ENCODE data around the gene SENP2.
"Not testable (repeated sequence)": the region's sequence is repeated elsewhere in the genome, so short reads cannot be mapped to it uniquely, and the experiment has no call there.

Gene SENP2

DNA sequence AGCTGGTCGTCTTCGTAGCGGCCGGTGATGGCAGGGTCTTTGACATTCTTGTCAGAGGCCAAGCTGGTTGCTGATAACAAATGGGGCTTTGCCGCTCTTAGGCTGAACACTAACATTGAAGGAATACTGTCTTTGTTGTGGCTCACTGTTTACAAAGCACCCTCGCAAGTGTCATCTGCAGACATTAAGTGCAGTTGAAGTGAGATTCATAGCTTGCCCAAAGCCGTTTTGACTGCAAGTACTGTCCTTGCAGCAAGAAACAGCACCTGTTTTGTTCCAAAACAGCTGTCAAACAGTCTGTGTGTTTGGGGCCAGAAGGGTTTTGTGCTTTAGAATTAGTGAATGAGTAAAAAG lies 568 bp downstream of the SENP2 start:
- DNase-seq (ENCODE audit: low spot score), result no peak

DNA sequence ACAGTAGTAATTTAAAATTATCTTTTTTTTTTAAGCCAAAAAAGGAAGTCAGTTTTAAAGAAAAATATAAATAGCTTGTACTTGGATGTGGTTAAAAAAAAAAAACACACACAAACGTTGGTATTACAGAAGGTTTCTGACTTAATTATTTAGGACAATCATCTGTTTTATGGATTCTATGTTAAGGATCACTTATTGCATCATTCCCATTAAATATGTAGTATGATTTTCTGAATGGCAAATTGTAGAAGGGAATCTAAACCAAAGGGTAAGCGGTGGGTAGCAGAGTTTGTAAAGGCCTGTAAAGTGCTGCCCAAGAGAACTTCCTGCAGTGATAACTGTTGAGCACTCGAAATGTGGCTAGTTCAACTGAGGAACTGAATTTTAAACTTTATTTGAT lies 8.0 kb downstream of the SENP2 start:
- no peak for DNase-seq (ENCODE audit: low spot score)

DNA sequence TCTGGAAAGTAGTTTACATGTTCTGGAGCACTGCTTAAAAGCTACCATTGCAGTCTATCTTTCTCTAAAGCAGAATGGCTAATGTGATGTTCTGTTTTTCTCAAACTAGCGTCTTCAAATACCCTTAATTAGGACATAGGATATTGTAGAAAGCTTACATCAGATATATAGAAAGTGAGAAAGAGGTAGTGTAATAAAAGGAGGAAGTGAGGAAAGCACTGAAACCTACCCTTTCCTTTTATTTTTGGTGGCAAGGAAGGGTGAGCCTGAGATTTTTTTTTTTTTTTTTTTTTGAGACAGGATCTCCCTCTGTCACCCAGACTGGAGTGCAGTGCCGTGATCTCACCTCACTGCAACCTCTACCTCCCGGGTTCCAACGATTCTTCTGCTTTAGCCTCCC lies 9.4 kb downstream of the SENP2 start:
- DNase-seq (ENCODE audit: low spot score), result no peak

DNA sequence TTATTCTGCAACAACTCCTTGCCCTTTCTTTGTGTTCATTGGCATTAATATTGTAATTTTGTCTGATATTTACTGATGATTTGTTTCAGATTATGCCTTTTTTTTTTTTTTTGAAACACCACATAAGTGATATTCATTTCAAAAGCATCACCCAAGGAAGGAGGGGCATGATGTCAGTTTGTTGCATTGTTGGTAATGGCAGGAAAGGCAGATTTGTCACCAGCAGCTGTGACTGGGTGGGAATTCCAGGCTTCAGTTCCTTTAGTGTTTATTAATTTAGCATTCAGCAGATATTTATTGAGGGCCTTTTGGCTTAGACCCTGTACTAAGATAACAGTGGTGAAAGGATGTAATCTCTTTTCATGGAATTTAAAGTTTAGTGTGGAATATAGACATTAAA lies 19.5 kb downstream of the SENP2 start:
- no peak for DNase-seq (ENCODE audit: low spot score)

DNA sequence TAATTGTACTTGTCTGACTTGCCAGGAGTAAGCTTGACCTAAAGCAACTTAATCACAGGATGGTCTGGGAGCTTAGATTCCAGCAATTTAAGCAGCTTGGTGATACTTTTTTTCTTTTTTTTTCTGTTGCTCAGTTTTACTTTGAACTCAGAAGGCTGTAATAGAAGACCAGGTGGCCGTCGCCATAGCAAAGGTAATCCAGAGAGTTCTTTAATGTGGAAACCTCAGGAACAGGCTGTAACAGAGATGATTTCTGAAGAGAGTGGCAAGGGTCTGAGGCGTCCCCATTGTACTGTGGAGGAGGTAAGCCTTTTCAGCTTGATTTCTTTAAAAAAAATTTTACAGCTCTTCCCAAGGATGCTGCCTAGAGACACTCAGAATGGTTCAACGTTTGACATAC lies 20.1 kb downstream of the SENP2 start:
- DNase-seq (ENCODE audit: low spot score), result no peak

DNA sequence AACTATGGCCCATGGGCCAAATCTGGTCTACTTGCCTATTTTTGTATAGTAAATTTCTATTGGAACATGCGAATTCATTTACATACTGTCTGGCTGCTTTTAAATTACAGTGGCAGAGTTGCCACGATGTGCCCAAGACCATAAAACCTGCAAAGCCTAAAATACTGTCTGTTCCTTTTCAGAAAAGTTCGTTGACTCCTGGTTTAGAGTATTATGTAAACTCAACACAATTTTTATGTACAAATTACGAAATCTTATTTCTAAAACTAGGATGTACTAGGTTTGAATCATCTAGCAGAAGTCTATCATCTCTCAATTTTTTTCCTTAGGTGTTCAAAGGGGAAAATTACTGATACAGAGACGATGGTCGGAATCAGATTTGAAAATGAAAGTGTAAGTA lies 26.9 kb downstream of the SENP2 start:
- no peak for DNase-seq (ENCODE audit: low spot score)

DNA sequence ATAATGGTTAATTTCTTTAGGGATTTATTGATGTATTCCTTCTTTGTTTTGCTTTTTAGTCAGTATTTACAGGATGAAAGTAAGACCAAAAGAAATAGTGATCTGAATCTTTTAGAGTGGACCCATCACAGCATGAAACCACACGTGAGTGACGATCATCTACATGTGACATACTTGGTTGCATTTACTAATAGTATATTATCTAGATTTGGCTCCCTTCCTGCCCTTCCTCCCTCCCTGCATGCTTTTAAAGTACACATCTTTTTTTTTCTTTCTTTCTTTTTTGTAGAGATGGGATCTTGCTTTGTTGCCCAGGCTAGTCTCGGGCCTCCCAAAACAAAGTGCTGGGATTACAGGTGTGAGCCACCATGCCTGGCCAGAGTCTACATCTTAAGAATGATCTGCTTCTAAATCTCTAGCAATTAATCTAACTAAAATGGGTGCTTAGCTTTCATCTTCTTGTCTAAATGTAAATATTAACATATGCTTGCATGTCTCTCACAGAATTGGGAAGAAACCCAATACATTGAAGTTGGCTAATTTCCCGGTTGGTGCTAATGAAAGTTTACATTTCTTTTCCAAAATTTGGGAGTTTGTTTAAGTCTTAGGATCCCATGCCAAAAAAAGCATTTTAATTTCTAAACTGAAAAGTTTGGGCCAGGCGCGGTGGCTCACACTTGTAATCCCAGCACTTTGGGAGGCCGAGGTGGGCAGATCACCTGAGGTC lies 38.0 kb downstream of the SENP2 start:
- no peak for DNase-seq (ENCODE audit: low spot score)

DNA sequence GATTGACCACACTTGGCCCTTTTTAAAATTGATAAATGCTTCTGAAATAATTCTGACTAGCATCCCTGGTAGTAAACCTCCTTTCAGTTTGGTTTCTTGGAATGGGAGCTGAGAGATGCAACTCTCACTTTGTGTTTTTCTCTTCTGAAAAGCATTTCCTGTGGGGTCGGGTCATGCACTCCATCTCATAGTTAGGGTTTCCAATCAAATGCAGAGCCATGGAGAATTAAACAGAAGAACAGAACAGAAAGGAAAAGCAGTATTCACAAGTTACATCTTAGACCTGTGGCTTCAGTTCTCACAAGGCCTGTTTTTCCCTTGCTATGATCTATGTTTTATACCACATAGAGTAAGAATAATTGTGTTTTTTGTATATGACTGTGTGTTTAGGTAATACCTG lies 39.7 kb downstream of the SENP2 start:
- DNase-seq (ENCODE audit: low spot score), result no peak

DNA sequence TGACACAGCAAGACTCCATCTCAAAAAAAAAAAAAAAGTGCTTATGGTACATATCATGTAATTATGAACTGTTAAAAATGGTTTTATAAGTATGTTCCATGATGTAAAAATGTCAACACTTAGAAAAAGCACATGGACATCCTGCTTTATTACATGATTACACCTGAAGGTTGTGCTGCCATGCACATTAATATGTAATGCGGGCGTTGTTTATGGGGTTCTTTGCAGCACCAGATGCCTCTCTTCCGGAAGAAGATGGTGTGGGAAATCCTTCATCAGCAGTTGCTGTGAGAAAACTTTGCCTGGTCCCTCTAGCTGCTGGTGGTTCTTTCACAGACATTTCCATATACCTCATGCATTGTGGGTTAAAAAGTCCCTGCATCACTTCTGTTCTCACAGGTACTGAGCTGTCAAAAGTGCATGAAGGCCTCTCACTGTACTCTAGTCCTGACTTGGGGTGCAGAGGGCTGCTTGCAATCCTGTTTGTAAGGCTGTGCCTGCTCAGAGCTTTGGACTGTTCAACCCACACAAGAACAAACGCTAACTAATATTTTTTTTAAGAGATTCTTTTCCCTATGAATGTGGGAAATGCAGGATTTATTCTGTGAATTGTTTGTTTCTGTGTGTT lies 43.6 kb downstream of the SENP2 start:
- no peak for DNase-seq (ENCODE audit: low spot score)

DNA sequence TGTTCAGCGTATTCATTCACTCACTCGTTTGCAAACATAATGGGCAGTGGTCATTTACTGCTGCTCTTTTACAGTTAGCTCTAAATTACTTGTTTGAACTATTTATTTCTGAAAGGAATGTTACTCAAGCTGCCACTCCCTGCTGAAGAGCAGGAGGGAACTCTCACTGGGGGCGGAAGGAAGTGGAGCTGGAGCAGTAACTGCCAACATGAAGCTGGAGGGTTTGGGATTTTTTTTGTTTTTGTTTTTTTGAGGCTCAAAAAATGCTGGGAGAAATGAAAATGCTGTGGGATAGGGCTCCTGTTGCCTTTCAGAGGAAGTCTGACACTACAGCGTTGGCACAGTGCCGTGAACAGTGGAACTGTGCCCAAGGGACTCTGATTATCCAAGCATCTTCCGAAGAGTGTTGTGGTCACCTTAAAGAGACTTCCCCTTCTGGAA lies 44.1 kb downstream of the SENP2 start:
- no peak for DNase-seq (ENCODE audit: low spot score)

DNA sequence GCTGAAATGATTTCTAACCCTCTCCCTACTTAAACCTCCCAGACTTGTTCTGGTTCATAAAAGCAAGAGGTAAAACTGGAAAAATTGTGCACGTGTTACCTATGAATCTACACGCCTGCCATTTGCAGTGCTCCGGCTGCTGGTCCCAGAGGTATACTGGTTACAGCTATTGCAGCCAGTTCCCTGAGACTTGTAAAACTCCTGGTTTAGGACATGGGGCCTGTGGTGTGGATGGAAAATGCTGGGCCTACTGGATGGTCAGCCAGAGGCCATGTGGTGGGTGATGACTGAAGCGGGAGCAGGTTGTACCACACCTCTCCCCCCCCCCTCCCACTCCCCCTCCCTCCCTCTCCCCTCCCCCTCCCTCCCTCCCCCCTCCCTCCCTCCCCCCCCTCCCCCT lies 45.0 kb downstream of the SENP2 start:
- no peak for DNase-seq (ENCODE audit: low spot score)

DNA sequence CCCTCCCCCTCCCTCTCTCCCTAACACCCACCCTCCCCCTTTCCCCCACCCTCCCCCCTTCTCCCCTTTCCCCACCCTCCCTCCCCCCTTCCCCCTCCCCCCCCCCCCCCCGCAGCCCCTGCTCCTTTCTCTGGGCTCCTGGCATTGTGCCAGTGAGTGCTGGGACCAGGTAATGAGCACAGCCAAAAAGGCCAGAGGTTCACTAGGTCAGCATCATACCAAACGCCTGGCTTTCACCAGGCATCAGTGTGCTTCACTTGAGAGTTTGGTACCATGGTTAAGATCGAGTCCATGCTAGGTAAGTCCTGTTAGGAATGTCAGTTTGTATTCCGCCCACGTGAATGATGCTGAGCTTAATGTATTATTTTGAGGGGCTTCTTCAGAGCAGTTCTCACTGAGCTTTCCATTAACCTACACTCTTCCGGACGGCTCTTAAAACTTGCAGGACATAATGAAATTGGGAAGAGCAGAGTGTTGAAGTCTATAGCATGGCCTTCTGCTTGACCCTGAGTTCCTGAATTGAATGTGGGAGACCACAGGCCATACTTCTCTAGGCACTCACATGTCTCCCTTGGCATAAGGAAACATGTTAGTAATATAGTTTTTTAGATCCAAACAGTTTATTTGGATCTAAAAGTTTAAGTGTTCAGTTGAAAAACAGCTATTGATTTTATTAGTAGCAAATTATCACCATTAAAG lies 45.6 kb downstream of the SENP2 start:
- no peak for DNase-seq (ENCODE audit: low spot score)

DNA sequence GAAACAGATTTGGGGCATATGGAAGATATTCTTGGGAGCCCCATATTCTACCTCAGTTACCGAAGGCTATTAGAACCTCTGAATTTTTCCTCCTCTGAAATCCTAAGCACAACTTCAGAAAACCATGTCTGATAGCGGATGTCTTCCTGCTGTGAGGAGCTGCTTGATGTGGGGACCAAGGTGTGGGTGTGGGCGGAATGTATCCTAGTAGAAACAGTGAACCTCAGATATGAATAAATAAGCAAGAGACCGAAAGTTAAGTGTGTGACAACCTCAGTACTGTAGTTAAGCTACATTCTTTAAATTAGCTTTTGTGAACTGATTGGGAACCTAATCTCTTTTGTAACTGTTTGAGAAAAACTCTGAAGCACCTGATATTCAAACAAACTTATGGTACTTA lies 46.9 kb downstream of the SENP2 start:
- DNase-seq (ENCODE audit: low spot score), result no peak

DNA sequence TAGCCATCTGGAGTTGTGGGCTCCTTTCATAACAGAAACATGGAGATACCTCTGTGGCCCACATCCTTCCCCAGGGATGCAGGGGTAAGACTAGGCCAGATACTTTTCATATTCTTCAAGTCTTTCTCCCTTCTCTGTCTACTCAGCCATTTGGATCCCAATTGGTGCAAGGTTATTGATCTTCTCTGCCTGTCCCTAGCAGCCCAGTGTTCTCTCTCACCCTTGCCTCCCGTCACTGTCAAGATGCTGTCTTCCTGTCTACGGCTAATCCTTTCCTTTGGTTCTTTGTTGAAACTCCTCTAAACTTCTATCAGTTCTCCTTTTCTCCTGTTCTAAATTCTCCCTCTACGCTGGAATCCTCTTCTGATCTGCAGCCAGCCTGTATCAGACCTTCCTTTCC lies 51.3 kb downstream of the SENP2 start:
- DNase-seq (ENCODE audit: low spot score), result no peak

DNA sequence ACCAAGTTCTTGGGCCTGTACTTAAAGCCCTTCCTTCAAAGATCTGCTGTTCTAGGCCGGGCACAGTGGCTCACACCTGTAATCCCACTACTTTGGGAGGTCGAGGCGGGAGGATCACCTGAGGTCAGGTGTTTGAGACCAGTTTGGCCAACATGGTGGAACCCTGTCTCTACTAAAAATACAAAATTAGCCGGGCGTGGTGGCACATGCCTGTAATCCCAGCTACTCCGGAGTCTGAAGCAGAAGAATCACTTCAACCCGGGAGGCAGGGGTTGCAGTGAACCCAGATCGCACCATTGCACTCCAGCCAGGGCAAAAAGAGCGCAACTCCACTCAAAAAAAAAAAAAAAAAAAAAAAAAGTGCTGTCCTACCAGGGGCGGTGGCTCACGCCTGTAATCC lies 52.6 kb downstream of the SENP2 start:
- DNase-seq (ENCODE audit: low spot score), result not testable (repeated sequence)

DNA sequence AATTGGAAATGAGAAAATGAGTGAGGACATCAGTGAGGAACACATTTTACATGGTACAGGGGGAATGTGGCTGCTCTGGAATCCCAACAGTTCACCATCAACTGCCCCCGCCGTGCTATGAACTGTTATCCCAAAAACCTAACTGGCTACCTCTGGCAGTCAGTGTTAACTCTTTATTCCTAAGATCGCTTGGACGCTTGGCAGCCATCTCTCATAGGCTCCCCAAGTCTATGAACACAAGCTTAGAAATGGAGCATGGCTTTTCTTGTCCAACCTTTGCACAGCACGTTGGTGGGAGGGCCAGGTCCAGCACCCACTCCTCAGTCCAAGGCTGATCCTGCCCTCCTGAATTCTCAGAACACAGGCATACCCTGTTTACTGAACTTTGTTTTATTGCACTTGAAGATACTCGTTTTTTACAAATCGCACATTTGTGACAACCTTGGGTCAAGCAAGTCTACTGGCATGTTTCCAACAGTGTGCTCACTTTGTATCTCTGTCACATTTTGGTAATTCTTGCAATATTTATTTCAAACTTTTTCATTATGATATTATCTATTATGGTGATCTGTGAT lies 53.6 kb downstream of the SENP2 start:
- DNase-seq (ENCODE audit: low spot score), result no peak

DNA sequence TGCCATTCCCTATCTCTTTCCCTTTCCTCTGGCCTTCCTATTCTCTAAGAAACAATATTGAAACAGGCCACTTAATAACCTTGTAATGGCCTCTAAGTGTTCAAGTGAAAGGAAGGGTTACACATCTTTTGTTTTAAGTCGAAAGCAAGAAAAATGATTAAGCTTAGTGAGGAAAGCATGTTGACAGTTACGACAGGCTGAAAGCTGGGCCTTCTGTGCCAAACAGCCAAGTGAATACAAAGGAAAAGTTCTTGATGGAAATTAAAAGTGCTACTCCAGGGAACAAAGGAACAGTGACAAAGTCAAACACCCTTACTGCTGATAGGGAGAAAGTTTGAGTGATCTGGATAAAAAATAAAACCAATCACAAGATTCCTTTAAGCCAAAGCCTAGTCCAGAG lies 54.2 kb downstream of the SENP2 start:
- DNase-seq (ENCODE audit: low spot score), result no peak

DNA sequence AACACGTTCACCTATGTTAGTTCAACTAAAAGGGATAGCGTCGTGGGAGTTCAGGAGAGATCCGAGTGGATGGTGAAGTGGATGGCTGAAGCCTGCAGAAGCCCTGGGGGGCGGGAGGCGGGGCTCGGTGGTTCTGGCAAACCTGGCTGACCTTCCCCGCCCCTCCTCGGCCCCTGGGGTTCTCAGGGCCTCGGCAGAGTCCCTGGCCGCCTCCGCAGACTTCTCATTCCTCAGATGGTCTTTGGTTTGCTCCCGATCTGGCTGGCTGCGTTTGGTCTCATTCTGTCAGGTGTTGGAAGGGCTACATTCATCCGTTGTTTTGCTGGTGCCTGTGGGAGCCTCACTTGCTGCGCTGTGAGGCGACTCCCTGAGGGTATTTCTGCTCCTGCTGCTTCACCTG lies 59.1 kb downstream of the SENP2 start:
- DNase-seq (ENCODE audit: low spot score), result not testable (repeated sequence)

DNA sequence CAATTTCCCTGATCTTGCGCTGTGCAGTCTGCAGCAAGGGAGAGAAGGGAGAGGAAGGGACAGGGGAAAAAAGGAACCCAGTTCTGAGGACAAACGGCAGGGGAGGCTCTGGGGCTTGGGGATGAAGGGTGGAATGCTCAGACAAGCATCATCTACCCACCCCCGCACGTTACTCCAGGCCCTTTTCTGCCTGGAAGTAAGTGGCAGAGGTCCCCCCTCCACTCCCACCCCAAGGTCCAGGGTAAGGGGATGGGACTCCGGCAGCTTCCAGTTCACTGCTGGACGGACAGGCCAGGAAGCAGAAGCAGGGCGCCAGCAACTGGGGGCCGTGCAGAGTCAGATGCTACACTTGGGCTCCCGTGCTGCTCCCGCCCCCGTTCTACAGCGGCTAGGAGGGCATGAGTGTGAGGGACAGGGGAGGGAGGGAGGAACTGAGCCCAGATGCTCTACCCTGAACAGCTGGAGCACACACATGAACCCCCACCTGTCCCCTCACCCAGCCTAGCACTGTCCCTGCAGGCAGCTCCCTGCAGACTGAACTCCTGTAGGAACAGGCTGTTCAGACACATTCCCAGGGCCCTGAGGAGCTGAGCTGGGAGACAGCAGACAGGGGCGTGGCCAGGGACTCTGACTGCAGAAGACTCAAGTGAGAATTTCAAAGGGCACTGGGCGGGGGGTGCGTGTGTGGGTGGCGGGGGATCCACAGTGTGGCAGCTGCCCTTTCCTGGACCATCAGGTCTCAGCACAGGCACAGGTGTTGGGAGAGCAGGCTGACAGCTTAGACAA lies 59.7 kb downstream of the SENP2 start:
- no peak for DNase-seq (ENCODE audit: low spot score)

DNA sequence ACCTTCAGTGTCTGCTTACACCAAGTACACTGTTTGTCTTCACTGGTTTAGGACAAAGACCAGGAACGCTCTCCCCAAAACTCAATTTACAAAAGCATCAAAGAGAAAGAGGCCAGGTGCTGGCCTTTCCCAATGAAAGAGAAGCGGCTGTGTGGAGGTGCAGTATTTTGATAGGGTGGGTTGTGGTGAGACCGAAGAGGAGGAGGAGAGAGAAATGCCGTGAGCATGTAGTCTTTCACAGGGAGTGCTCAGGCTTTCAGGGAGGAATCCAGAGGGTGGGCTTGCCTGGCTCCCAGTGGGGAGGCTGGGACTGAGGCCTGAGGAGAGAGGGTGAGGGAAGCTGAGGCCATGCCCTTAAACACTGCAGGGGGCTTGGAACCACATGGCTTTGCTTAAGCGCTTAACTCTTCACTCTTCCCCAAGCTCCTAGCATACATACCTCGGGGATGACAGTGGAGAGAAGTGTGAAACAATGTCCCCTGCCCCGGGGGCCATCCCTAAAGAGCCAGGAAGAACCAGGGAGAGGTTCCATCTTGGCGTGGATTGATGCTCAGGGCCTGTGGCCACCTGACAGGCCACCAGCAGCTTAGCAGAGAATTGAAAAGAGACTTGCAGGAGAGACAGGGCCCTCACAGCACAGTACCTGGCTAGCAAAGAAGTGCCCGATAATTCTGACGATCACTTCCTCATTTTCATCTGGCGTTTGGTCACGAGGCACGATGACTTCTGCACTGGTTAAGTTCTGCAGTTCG lies 60.5 kb downstream of the SENP2 start:
- no peak for DNase-seq (ENCODE audit: low spot score)

DNA sequence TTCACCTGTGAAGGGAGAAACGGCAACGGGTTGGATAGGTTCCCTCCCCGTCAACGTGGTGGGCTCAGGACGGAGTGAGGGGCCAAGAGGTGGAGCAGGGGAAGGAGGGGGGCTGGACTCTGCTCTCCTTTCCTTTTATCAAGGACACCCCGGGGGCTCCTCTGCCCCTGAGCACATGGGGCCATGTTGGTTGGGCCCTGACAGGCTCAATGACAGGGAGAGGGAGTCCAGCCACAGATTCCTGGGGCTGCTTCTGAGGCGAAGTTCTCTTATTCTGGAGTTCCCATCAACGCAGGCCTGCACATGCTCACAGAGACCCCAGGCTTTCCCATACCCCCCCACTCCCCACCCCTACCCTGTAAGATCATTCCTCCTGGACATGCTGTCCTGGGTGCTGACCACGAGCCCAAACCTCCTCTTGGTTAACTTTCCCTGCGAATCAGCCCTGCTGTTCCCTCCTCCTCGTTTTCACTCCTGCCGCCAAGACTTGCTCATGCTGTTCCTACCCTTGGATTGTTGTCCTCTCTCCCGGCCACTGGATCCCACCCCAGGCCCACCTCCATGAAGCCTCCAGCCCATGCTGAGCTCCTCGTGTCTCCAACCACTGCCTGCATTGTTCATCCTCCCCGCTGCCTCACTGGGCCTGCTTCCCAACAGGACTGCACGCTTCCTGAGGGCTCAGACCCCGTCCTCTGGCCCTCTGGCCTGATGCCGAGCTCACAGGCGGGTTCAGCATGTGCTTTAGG lies 61.2 kb downstream of the SENP2 start:
- no peak for DNase-seq (ENCODE audit: low spot score)

Measured in kidney tubule cell (primary cell).